Epithelial cell of proximal tubule (primary cell): Measurements from ENCODE around the gene VRK1. TPM values are rescaled to one million over a fixed set of nuclear protein-coding genes. Genes with fewer than 3 reads are reported as not detected.

Experiments used
- DNase-seq: peaks from one replicate; pipeline ENCODE4 v3.0.0-alpha.2; 2011; ENCODE audit warnings: low read depth
- H3K4me3 ChIP-seq: 2 replicates; pipeline ENCODE4 v1.5.1; 2011; ENCODE audit warnings: low read depth, mild to moderate bottlenecking, low read length
- total RNA-seq: library from RNA; depleted of rRNA; stranded (reverse); fragments of >200 nt; gene quantifications from 2 replicates; pipeline ENCODE4 v1.2.3, GENCODE V29; 2015
- TF ChIP-seq, protein P1 (sequence below): conservative IDR thresholded peaks from 2 replicates; pipeline ENCODE4 v1.5.1; 2012; ENCODE audit warnings: low read depth, mild to moderate bottlenecking, low read length

VRK1 gene
- total RNA-seq, 1 donor from 2014 or later, result 47.3 TPM

DNA sequence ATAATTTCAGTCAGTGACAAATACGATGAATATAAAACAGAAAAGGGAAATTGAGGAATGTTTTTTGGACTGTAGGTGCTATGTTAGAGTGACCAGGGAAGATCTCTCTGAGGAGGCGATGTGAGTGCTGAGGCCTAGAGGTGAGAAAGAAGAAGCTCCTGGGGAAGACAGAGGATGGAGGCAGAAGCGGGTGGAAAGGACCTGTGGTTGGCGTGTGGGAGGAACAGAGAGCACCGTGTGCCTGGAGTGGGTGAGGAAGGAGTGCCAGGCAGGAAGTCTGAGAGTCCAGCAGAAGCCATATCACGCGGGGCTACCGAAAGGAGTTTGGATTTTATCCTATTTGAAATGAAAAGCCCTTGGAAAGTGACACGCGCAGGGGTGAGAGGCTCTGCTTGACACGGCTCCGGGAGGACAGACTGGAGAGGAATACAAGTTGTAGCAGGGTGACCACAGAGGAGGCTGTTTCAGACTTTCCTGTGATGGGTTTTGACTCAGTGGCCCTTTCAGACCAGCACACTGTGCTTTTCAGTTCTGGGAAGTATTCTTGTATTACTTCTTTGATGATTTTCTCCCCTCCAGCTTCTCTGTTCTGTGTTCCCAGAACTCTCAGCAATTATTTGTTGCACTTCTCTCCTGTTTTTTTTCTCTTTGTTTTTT lies 96.9 kb downstream of the VRK1 start:
- TF ChIP-seq, protein P1, sequence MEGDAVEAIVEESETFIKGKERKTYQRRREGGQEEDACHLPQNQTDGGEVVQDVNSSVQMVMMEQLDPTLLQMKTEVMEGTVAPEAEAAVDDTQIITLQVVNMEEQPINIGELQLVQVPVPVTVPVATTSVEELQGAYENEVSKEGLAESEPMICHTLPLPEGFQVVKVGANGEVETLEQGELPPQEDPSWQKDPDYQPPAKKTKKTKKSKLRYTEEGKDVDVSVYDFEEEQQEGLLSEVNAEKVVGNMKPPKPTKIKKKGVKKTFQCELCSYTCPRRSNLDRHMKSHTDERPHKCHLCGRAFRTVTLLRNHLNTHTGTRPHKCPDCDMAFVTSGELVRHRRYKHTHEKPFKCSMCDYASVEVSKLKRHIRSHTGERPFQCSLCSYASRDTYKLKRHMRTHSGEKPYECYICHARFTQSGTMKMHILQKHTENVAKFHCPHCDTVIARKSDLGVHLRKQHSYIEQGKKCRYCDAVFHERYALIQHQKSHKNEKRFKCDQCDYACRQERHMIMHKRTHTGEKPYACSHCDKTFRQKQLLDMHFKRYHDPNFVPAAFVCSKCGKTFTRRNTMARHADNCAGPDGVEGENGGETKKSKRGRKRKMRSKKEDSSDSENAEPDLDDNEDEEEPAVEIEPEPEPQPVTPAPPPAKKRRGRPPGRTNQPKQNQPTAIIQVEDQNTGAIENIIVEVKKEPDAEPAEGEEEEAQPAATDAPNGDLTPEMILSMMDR, result no peak
- no peak overlapping the region for H3K4me3 ChIP-seq
- no peak for DNase-seq

DNA sequence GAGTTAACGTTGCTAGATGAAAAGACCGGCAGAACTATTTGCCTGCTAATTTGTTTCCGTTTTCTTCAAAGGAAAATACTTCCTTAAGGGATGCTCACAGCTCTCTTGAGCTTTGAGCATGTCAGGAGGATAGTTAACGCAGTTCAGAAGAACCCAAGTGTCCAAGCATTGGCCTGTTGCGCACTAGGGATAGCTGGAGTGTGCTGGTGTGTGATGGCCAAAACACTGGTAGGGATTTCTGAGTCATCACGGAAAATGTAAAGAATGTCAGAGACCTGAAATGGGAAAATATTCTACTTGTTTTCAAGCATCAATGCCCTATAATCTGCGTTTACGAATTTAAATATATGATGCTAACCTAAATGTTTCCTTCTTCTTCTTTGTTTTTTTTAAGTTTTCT lies 97.8 kb downstream of the VRK1 start:
- TF ChIP-seq, protein P1, result no peak
- DNase-seq, result no peak
- no peak overlapping the region for H3K4me3 ChIP-seq

DNA sequence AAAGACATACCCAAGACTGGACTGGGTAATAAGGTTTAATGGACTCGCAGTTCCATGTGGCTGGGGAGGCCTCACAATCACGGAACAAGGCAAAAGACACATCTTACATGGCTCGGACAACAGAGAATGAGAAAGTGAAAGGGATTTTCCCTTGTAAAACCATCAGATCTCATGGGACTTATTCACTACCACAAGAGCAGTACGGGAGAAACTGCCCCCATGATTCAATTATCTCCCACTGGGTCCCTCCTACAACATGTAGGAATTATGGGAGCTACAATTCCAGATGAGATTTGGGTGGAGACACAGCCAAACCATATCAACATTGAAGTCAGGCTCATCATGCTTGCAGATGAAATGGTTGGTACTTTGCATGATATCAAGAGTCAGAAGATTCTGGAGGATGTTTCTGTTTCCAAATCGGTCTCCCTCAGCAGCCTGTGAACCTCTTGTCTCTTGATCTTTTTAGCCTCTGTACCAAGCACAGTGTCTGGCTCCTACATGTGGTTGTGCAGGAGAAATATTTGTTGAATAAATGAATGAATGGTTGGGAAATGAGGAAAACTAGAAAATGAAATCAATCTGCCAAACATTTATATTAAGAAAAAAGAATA lies 98.6 kb downstream of the VRK1 start:
- TF ChIP-seq, protein P1, result no peak
- DNase-seq, result no peak

DNA sequence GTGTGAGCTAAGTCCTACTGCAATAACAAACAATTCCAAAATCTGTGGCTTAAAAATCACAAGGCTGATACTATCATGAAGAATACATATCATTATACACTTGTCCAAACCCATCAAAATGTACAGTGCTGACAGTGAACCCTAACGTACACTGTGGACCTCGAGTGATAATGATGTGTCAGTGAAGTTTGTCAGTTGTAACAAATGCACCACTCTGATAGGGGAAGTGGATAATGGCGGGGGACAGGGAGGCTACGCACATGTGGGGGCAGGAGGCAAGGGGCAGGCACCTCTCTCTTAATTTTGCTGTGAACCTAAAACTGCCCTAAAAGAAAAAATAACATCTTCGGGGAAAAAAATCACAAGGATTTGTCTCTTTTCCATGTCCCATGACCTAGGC lies 100.0 kb downstream of the VRK1 start:
- TF ChIP-seq, protein P1, result no peak
- H3K4me3 ChIP-seq, result no peak overlapping the region
- no peak for DNase-seq

More for the DNA sequence above, 98.6 kb downstream of the VRK1 start:
- H3K4me3 ChIP-seq, result no peak overlapping the region

DNA sequence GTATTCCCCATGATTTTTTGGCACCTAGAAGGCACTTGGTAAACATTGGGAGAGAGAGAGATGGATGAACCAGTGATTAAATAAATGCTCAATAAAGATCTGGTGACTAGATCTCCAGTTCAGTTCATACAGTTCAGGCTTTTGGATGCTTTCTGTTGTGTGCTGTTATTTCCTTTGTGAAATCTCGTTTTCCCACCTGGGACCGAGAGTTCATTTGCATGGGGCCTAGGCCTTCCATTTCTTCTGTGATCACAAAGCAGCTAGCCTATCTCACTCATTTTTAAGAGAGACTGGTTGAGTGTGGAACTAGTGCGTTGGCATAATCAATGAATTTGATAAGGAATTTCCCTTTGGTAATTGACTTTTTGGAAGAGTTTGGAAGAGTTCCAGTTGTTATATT lies 104.0 kb downstream of the VRK1 start:
- H3K4me3 ChIP-seq, result no peak overlapping the region
- TF ChIP-seq, protein P1, result no peak
- DNase-seq, result no peak

DNA sequence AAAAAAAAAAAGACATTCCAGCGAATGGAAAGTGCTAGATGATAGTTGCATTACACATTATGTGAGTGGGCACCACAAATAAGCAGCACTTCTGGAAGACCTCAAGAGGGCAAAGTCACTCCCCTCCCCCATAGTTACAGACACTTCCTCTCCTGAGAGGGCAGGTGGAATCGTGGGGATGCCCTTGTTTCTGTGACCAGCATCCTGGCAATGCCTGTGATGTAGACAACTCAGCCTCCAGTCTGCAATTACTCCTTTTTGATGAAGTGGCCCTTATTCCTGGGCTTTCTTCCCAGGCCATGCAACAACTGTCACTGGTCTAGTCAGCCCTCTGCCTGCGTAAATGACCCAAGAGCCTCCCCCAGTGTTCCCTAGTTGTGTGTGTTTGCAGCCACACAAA lies 104.8 kb downstream of the VRK1 start:
- H3K4me3 ChIP-seq, result no peak overlapping the region
- TF ChIP-seq, protein P1, result no peak
- DNase-seq, result no peak
